ENCODE results near the gene RHBG. TPM values are rescaled to one million over a fixed set of nuclear protein-coding genes. Genes with fewer than 3 reads are reported as not detected.

The RHBG gene
- polyA plus RNA-seq, 1 experiment = not detected

GRCh38 chr1:156421939-156422601 is 53.1 kb downstream of the RHBG start:
- POLR2A ChIA-PET = interaction anchor here (1.0 kb wide), 1 partner anchor 19 kb away, joined by 3 read pairs; no protein-coding TSS in a partner anchor
- CTCF ChIA-PET = interaction anchor here (0.7 to 3.9 kb wide), 3 partner anchors 24 to 36 kb away, joined by 3 to 15 read pairs (median 10); no protein-coding TSS in a partner anchor
- Histone ChIP-seq H3K4me3 (ENCODE audit: low read depth, low read length) (no peak overlapping the region), H3K27me3 (ENCODE audit: control insufficient read depth, insufficient read depth, low read length) (peaks cover 90% of the 10 kb centered on the region), H3K27ac (ENCODE audit: low read depth, low read length) (no peak overlapping the region), H3K9me3 (ENCODE audit: control insufficient read depth, insufficient read depth, low read length) (peaks cover 8% of the 10 kb centered on the region; the same call in 1 of the 2 replicates)
- no peak for TF ChIP-seq CTCF (IDR thresholded peaks at IDR 0.05; ENCODE audit: low read depth, low read length)
- no peak for DNase-seq (ENCODE audit: low read depth, low spot score)

- Histone ChIP-seq H3K9me3 (ENCODE audit: control insufficient read depth, insufficient read depth, low read length) (peaks cover 8% of the 10 kb centered on the region; the same call in 1 of the 2 replicates), H3K4me3 (ENCODE audit: low read depth, low read length) (no peak overlapping the region), H3K27ac (ENCODE audit: low read depth, low read length) (no peak overlapping the region), H3K27me3 (ENCODE audit: control insufficient read depth, insufficient read depth, low read length) (peaks cover 92% of the 10 kb centered on the region)
- no peak for DNase-seq (ENCODE audit: low read depth, low spot score)
- POLR2A ChIA-PET = no interaction called here
- TF ChIP-seq CTCF (IDR thresholded peaks at IDR 0.05; ENCODE audit: low read depth, low read length) = no peak
- CTCF ChIA-PET = interaction anchor here (2.2 to 3.9 kb wide), 2 partner anchors 23 to 37 kb away, joined by 10 to 15 read pairs; no protein-coding TSS in a partner anchor
Measured at GRCh38 chr1:156422602-156423091, 53.6 kb downstream of the RHBG start.

- no peak for TF ChIP-seq CTCF (IDR thresholded peaks at IDR 0.05; ENCODE audit: low read depth, low read length)
- ChIA-PET CTCF (interaction anchor here (0.7 to 3.9 kb wide), 3 partner anchors 22 to 38 kb away, joined by 3 to 15 read pairs (median 10); no protein-coding TSS in a partner anchor), POLR2A (no interaction called here)
- Histone ChIP-seq H3K27me3 (ENCODE audit: control insufficient read depth, insufficient read depth, low read length) (peaks cover 96% of the 10 kb centered on the region), H3K27ac (ENCODE audit: low read depth, low read length) (no peak overlapping the region), H3K4me3 (ENCODE audit: low read depth, low read length) (no peak overlapping the region), H3K9me3 (ENCODE audit: control insufficient read depth, insufficient read depth, low read length) (peaks cover 8% of the 10 kb centered on the region; the same call in 1 of the 2 replicates)
- DNase-seq (ENCODE audit: low read depth, low spot score) = no peak
Measured at GRCh38 chr1:156423422-156424352, 54.7 kb downstream of the RHBG start.

GRCh38 chr1:156424806-156425432 is 55.9 kb downstream of the RHBG start:
- POLR2A ChIA-PET = no interaction called here
- Histone ChIP-seq H3K27me3 (ENCODE audit: control insufficient read depth, insufficient read depth, low read length) (peaks cover 98% of the 10 kb centered on the region), H3K27ac (ENCODE audit: low read depth, low read length) (no peak overlapping the region), H3K4me3 (ENCODE audit: low read depth, low read length) (no peak overlapping the region), H3K9me3 (ENCODE audit: control insufficient read depth, insufficient read depth, low read length) (peaks cover 8% of the 10 kb centered on the region; the same call in 1 of the 2 replicates)
- CTCF ChIA-PET = interaction anchor here (0.9 to 3.9 kb wide), 2 partner anchors 39 to 65 kb away, joined by 4 to 15 read pairs; no protein-coding TSS in a partner anchor
- no peak for DNase-seq (ENCODE audit: low read depth, low spot score)
- no peak for TF ChIP-seq CTCF (IDR thresholded peaks at IDR 0.05; ENCODE audit: low read depth, low read length)

Data from AG04450 (cell line).